Germinal center (tissue), 1 donor: ENCODE results near the gene ANKEF1.
"Not testable (repeated sequence)": the region's sequence is repeated elsewhere in the genome, so short reads cannot be mapped to it uniquely, and the experiment has no call there.

Experiments
- DNase-seq: peaks from one replicate; pipeline ENCODE4 v3.0.0; 2012; ENCODE audit warnings: mixed read lengths, low spot score

The ANKEF1 gene

DNA sequence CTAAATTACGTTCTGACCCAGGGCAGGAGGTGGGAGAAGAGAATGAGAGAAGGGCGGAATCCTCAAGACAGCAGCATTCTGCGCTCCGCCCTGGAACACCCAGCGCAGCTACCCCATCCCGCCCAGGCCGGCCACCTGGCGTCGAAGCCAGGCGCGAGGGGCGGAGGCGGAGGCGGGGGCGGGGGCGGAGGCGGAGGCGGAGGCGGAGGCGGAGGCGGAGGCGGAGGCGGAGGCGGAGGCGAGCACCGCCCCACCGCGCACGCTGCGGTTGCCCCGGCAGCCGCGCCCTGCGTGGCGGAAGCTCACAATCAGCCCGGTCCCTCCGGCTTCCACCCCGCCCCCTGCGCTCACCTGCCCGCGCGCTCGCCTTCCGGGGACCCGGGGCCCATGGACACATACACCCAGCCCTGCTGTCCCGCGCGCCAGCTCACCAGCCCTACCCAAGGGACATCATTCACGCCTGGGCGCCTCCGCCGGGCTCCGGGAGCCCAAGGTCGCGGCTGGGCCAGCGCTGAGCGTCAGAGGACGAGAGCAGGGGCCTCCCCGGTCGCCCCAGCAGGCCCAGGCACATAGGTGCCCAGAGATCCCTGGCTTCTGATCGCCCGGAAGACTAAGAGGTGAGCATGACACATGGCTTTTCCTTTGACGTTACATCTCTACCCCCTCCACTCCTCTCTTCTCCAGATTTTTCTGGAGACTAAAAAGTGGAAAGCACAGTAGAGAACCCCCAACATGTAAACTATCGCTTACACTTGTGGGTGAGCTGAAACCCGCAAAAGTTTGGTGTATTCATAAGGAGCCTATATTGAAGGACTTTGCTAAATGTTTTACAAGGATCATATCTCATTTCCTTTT lies at the start of gene ANKEF1:
Gene ANKEF1, plus strand, starts transcription at position 271 of the 855 bp plus-strand sequence. CDS start 3,315 bp downstream, outside the sequence.
- DNase-seq, result peak; percentile 86

GRCh38 chr20:9985281-9985680 lies 49.5 kb upstream of the ANKEF1 start:
- DNase-seq, result no peak

- no peak for DNase-seq
Observed at GRCh38 chr20:9985773-9986172, 49.0 kb upstream of the ANKEF1 start.

DNA sequence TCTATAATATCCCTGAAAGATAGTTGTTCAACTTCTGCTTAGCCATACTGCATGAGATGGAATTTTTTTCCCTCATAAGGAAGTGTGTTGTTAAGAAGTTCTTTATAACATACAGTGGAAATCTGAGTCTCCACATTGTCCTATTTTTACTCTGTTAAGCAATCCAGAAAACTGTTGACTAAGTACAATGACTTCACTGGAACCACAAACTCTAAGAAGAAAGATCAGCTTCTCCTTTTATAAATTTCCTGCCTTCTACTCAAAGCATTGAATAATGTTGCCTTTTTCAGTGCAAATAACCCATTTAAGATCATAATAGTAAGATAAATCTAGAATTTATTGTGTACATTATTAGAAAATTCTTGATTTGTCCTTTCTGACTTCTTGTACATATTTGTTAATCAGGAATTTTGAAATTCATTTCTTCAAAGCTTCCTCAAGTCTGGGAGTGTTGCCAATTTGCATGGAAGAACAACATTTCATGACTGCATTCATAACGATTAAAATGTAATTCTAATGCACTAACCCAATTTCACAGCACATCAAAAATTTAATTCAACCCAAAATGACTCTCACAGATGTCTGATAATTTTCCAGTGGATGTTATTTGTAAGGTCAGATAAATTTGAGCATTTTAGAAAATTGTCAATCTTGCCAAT lies 45.6 kb upstream of the ANKEF1 start:
- no peak for DNase-seq

GRCh38 chr20:9993137-9993536 lies 41.6 kb upstream of the ANKEF1 start:
- DNase-seq, result no peak

DNA sequence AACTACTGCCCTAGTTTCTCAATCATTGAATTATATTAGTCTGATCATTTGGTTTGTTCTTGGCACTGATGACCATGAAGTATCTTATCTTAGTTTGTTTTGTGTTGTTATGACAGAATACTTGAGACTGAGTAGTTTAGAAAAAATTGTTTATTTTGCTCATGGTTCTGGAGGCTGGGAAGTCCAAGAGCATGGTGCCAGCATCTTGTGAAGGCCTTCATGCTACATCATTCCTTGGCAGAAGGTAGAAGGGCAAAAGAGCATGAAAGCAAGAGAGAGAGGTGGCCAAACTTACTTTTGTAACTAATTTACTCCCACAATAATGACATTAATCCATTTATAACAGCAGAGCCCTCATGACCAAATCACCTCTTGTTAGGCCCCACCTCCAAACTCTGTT lies 40.1 kb upstream of the ANKEF1 start:
- no peak for DNase-seq

GRCh38 chr20:9995510-9996272 lies 39.1 kb upstream of the ANKEF1 start:
- no peak for DNase-seq

GRCh38 chr20:9996944-9997343 lies 37.8 kb upstream of the ANKEF1 start:
- no peak for DNase-seq

DNA sequence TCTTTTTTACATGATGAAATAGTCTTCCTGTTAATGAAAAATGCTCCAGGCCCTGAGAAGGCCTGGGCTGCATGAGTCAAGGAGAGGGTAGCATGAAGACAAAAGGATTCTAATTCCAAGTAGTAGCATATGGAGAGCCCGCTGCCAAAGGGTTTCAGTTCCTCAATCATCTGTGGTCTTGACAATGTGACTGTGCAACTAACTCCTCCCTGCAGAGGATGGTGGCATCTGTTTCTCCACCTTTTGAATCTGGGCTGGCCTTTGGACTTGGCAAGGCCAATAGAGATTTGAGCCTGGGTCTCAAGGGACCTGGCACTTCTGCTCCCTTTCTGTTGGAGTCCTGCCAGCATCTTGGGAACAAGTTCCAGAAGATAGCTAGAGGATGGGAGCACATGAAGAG lies 35.1 kb upstream of the ANKEF1 start:
- DNase-seq, result no peak

GRCh38 chr20:10002866-10003265 lies 31.9 kb upstream of the ANKEF1 start:
- no peak for DNase-seq

DNA sequence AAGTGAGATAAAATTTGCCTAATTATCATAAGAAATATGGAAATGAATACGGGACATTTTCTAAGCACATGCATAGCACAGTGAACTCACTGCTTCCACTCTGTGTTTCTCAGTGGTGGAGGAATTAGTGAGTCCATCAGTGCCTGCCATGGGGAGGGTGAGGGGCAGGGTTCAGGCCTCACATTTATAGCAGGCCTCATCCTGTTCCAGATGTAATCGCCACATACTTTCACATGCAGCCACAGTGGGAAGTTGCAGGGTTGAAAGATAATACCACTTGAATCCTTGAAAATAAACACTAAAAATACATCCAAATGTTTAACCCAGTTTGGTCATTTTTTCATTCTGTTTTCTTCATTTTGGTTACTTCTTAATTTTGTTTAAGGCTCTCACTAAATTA lies 29.9 kb upstream of the ANKEF1 start:
- DNase-seq, result no peak

DNA sequence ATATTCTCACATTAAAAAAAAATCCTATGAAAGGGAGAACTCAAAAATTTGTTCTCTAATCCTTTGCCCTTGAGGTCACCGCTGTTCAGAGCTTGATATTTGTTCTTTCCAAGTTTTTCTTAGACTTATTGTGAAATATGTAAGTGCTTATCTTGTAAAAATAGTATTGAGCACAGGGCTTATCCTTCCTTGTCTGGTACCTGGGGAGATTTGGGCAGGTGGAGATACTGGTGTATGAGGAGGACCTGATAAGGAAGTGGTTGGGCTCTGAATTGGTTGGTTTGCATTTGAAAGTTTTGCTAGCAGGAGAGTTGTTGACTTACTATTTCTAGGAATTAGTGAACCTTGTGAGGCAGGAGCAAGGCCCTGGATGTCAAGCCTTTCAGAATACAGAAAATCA lies 28.9 kb upstream of the ANKEF1 start:
- DNase-seq, result no peak

GRCh38 chr20:10006447-10007090 lies 28.2 kb upstream of the ANKEF1 start:
- DNase-seq, result no peak

- DNase-seq, result no peak
Observed at GRCh38 chr20:10007158-10007557, 27.6 kb upstream of the ANKEF1 start.

DNA sequence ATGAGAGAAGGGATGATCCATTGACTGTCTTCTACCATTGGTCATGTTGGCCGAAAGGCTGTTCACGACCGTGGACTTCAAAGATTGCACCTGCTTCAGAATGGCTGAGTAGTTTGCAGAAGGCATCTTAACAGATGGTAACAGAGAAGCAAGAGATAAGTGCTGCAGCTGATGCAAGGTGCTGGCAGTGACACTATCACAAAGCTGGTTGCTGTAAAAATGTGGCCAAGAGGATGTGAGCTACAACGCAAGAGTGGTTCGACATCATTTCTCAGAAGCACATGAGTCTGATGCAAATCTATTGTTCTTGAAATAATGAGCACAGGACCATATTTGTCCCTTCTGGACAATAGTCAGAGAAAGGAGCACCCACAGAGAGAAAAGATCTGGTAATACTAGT lies 27.0 kb upstream of the ANKEF1 start:
- DNase-seq, result peak; percentile 7

DNA sequence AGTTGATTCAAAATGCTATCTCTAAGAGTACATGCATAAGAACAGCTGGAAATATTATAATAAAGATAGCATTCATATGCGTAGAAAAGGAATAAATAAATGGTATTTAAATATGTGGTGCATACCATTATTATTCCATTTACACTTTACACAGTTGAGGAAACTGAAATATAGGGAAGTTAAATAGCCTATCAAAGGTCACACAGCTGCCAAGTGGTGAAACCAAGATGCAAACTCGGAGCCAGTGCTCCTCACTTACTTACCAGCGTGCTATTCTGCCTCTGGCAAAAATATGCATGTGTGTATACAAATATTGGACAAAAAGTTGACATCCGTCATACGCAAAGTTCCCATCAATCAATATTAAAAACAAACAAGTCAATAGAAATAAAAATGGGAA lies 22.3 kb upstream of the ANKEF1 start:
- DNase-seq, result no peak

- no peak for DNase-seq
Observed at GRCh38 chr20:10014431-10014830, 20.4 kb upstream of the ANKEF1 start.

GRCh38 chr20:10020937-10021336 lies 13.8 kb upstream of the ANKEF1 start:
- no peak for DNase-seq

- DNase-seq, result no peak
Observed at GRCh38 chr20:10022625-10023024, 12.2 kb upstream of the ANKEF1 start.

GRCh38 chr20:10023911-10024310 lies 10.9 kb upstream of the ANKEF1 start:
- DNase-seq, result no peak

GRCh38 chr20:10031451-10032215 lies 3.2 kb upstream of the ANKEF1 start:
- not testable (repeated sequence) for DNase-seq
